Measurements from ENCODE around the gene SUN2. TPM values are rescaled to one million over a fixed set of nuclear protein-coding genes. Genes with fewer than 3 reads are reported as not detected.
A peak's percentile ranks its signal among the peaks of the same experiment; 100 is the strongest.

SUN2 gene
- total and polyA plus RNA-seq, 2 of the 13 experiments (the other 11 are each of a cell fraction or from before 2014, with no cell fraction given) = 45.6 to 56.6 TPM

GRCh38 chr22:38748487-38749136 is 7.2 kb downstream of the SUN2 start:
- H3K4me2 ChIP-seq (ENCODE audit: low read depth, low read length) = 0 out of 2 replicates have a peak overlapping the region, but pooled peaks have one; percentile 7
- TF ChIP-seq TEAD3 (CRISPR knock-in tag; optimal IDR thresholded peaks at IDR 0.05; ENCODE audit: borderline replicate concordance) (no peak), ZNF251 (CRISPR knock-in tag; IDR thresholded peaks at IDR 0.05) (no peak), ADNP (CRISPR knock-in tag; IDR thresholded peaks at IDR 0.05) (no peak), POLR2A (IDR thresholded peaks at IDR 0.05; ENCODE audit: insufficient read depth in 1 of 2, low read depth in 2 of 2, low read length in 2 of 2) (0 out of 4 replicates have a peak, but pooled peaks of 1 of the 2 experiments have one; percentile 38), HNRNPK (IDR thresholded peaks at IDR 0.05; ENCODE audit: low read depth, low read length, poor library complexity, severe bottlenecking) (no peak), MED13 (CRISPR knock-in tag; IDR thresholded peaks at IDR 0.05) (no peak), ETS1 (CRISPR knock-in tag; IDR thresholded peaks at IDR 0.05) (no peak), KLF11 (CRISPR knock-in tag; IDR thresholded peaks at IDR 0.05) (no peak), NFRKB (IDR thresholded peaks at IDR 0.05) (no peak), NCOA5 (CRISPR knock-in tag; IDR thresholded peaks at IDR 0.05) (no peak), ZNF652 (CRISPR knock-in tag; IDR thresholded peaks at IDR 0.05; ENCODE audit: borderline replicate concordance, low read depth) (no peak), ISX (CRISPR knock-in tag; conservative IDR thresholded peaks at IDR 0.05) (no peak), ZSCAN25 (CRISPR knock-in tag; IDR thresholded peaks at IDR 0.05) (peak; percentile 80), ZFP90 (CRISPR knock-in tag; IDR thresholded peaks at IDR 0.05; ENCODE audit: borderline replicate concordance) (no peak), MZF1 (CRISPR knock-in tag; IDR thresholded peaks at IDR 0.05; ENCODE audit: borderline replicate concordance) (no peak), SP1 (IDR thresholded peaks at IDR 0.05) (no peak), SP1 (CRISPR knock-in tag; IDR thresholded peaks at IDR 0.05) (no peak), NR2F6 (IDR thresholded peaks at IDR 0.05) (0 out of 2 replicates have a peak, but pooled peaks have one; percentile 23), NR2F6 (CRISPR knock-in tag; IDR thresholded peaks at IDR 0.05) (peak; percentile 46)
- TF ChIP-seq, protein P1, sequence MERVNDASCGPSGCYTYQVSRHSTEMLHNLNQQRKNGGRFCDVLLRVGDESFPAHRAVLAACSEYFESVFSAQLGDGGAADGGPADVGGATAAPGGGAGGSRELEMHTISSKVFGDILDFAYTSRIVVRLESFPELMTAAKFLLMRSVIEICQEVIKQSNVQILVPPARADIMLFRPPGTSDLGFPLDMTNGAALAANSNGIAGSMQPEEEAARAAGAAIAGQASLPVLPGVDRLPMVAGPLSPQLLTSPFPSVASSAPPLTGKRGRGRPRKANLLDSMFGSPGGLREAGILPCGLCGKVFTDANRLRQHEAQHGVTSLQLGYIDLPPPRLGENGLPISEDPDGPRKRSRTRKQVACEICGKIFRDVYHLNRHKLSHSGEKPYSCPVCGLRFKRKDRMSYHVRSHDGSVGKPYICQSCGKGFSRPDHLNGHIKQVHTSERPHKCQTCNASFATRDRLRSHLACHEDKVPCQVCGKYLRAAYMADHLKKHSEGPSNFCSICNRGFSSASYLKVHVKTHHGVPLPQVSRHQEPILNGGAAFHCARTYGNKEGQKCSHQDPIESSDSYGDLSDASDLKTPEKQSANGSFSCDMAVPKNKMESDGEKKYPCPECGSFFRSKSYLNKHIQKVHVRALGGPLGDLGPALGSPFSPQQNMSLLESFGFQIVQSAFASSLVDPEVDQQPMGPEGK (CRISPR knock-in tag; IDR thresholded peaks at IDR 0.05) = no peak
- TF ChIP-seq, protein P2, sequence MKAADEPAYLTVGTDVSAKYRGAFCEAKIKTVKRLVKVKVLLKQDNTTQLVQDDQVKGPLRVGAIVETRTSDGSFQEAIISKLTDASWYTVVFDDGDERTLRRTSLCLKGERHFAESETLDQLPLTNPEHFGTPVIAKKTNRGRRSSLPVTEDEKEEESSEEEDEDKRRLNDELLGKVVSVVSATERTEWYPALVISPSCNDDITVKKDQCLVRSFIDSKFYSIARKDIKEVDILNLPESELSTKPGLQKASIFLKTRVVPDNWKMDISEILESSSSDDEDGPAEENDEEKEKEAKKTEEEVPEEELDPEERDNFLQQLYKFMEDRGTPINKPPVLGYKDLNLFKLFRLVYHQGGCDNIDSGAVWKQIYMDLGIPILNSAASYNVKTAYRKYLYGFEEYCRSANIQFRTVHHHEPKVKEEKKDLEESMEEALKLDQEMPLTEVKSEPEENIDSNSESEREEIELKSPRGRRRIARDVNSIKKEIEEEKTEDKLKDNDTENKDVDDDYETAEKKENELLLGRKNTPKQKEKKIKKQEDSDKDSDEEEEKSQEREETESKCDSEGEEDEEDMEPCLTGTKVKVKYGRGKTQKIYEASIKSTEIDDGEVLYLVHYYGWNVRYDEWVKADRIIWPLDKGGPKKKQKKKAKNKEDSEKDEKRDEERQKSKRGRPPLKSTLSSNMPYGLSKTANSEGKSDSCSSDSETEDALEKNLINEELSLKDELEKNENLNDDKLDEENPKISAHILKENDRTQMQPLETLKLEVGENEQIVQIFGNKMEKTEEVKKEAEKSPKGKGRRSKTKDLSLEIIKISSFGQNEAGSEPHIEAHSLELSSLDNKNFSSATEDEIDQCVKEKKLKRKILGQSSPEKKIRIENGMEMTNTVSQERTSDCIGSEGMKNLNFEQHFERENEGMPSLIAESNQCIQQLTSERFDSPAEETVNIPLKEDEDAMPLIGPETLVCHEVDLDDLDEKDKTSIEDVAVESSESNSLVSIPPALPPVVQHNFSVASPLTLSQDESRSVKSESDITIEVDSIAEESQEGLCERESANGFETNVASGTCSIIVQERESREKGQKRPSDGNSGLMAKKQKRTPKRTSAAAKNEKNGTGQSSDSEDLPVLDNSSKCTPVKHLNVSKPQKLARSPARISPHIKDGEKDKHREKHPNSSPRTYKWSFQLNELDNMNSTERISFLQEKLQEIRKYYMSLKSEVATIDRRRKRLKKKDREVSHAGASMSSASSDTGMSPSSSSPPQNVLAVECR (CRISPR knock-in tag; IDR thresholded peaks at IDR 0.05; ENCODE audit: borderline replicate concordance) = no peak

More at GRCh38 chr22:38748487-38749136, 7.2 kb downstream of the SUN2 start:
- WGBS (ENCODE audit: low lambda C conversion rate) = 81% methylated on average over 14 of the region's 14 CpGs
- ATAC-seq (peak; percentile 58), DNase-seq (ENCODE audit: low spot score) (no peak), FAIRE-seq (peak; percentile 43)
- Histone ChIP-seq H2AFZ (ENCODE audit: low read length) (no peak overlapping the region), H3K27ac (ENCODE audit: extremely low read length, insufficient read depth, low read length) (peak overlapping the region; percentile 69), H3K4me3 (replicated peaks in 1 of 3; ENCODE audit: insufficient read depth in 1 of 3, low read depth in 2 of 3, low read length in 3 of 3) (peak overlapping the region in 1 of 3 experiments; percentile 13; a peak in 1 of 6 replicates), H3K9ac (ENCODE audit: insufficient read depth, low read depth, low read length) (no peak overlapping the region), H3K27me3 (ENCODE audit: control insufficient read depth in 1 of 2, insufficient read depth in 2 of 2, low read length in 2 of 2) (no peaks in the 10 kb centered on the region), H3K79me2 (ENCODE audit: insufficient read depth, low read length) (peaks cover 2% of the 10 kb centered on the region), H4K20me1 (ENCODE audit: insufficient read depth, low read length) (no peaks in the 10 kb centered on the region), H3K36me3 (replicated peaks in 1 of 2; ENCODE audit: control insufficient read depth in 1 of 2, insufficient read depth in 2 of 2, low read length in 2 of 2) (peaks cover 37 to 64% of the 10 kb centered on the region in 2 experiments), H3K4me1 (ENCODE audit: insufficient read depth, low read length) (peaks cover 53% of the 10 kb centered on the region), H3K9me3 (ENCODE audit: low read length) (no peaks in the 10 kb centered on the region)
- intact Hi-C loops (cut with micrococcal nuclease; ENCODE audit: unreplicated experiment) (no loop called here), in situ Hi-C loops (cut with HindIII; ENCODE audit: extremely low pct_ligation_motif_present, low pct_unique_long_range_greater_than_20kb) (no loop called here)
- POLR2A ChIA-PET = interaction anchor here (1.1 to 3.7 kb wide), 4 partner anchors 8 to 17 kb away, joined by 3 to 22 read pairs (median 4); no protein-coding TSS in a partner anchor
- BruUV-seq (replicated peaks) = no TSS peak
- CTCF ChIA-PET (ENCODE audit: low intra/inter-chr PET ratio, low total read pairs) = no interaction called here

Data from HepG2 (cell line).